Sigmoid colon (tissue), 4 donors: ENCODE data around the gene ZNF853.

Experiments used
- CTCF ChIP-seq, 4 experiments: fragments of 450-650 bp in 3 of 4; fragments of 200-600 bp in 1 of 4; IDR thresholded peaks; one replicate each; pipeline ENCODE4 v1.5.1; 2016 to 2019; ENCODE audit warnings: antibody characterized with exemption in 4 of 4, mild to moderate bottlenecking in 3 of 4, moderate library complexity in 2 of 4
- POLR2A ChIP-seq, 2 donors: fragments of 450-650 bp; IDR thresholded peaks; one replicate each; pipeline ENCODE4 v1.6.1; 2016; ENCODE audit warnings: antibody characterized with exemption in 2 of 2, mild to moderate bottlenecking in 2 of 2, moderate library complexity in 2 of 2
- POLR2AphosphoS5 ChIP-seq, 4 donors: sonication (generic); formaldehyde crosslinking; IDR thresholded peaks; one replicate each; pipeline ENCODE4 v1.6.1; 2017; ENCODE audit warnings: antibody characterized with exemption in 4 of 4

DNA sequence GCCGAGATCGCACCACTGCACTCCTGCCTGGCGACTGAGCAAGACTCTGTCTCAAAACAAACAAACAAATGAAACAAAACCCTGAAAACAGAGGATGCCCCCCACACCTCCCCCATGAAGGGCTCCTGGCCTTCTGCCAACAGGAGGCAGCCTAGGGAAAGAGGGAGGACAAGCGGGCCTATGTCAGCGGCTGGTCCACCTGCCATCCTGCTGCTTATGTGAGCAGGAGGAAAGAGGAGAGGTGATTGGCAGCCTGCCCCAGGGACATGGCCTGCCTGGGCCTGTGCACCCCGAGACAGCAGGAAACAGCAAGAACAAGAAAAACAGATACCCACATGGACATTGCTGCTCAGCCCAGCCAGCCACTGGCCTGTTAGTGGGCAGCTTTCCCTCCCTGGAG is 12.6 kb downstream of the ZNF853 start:
- TF ChIP-seq POLR2A (IDR thresholded peaks at IDR 0.05) (no peak), CTCF (IDR thresholded peaks at IDR 0.05) (no peak), POLR2AphosphoS5 (IDR thresholded peaks at IDR 0.05) (no peak)
